Aorta (tissue), 5 donors: Measurements from ENCODE around the gene NEK6. TPM values are rescaled to one million over a fixed set of nuclear protein-coding genes. Genes with fewer than 3 reads are reported as not detected.
A peak's percentile ranks its signal among the peaks of the same experiment; 100 is the strongest.

Source experiments
- ATAC-seq: fragments of 200-7000 bp; cut with Tn5 transposase; one replicate; pipeline ENCODE4 v1.9.1; 2022; ENCODE audit warnings: moderate library complexity; ENCODE audit not compliant: low FRiP score
- DNase-seq, 2 donors: peaks; one replicate each; pipeline ENCODE4 v3.0.0-alpha.2; 2020
- H3K27ac ChIP-seq, 2 donors: one replicate each; pipeline ENCODE4 v1.5.1; 2013; ENCODE audit warnings: low read length in 2 of 2, mild to moderate bottlenecking in 2 of 2, moderate library complexity in 2 of 2, control low read depth in 1 of 2, inconsistent platforms in 1 of 2, low read depth in 1 of 2
- H3K27me3 ChIP-seq, 2 donors: one replicate each; pipeline ENCODE4 v1.6.1; 2013; ENCODE audit warnings: control low read depth in 1 of 2, low read length in 1 of 2, mild to moderate bottlenecking in 1 of 2, moderate library complexity in 1 of 2; ENCODE audit not compliant: insufficient read depth in 2 of 2, control insufficient read depth in 1 of 2
- H3K36me3 ChIP-seq, 2 donors: one replicate each; pipeline ENCODE4 v1.6.1; 2013; ENCODE audit warnings: control low read depth in 1 of 2, low read length in 1 of 2, mild to moderate bottlenecking in 1 of 2; ENCODE audit not compliant: insufficient read depth in 2 of 2, control insufficient read depth in 1 of 2
- H3K4me1 ChIP-seq, 2 donors: one replicate each; pipeline ENCODE4 v1.6.1; 2013; ENCODE audit warnings: low read length in 2 of 2, control low read depth in 1 of 2, mild to moderate bottlenecking in 1 of 2, moderate library complexity in 1 of 2; ENCODE audit not compliant: insufficient read depth in 2 of 2, control insufficient read depth in 1 of 2
- H3K4me3 ChIP-seq, 2 donors: one replicate each; pipeline ENCODE4 v1.5.1; 2013; ENCODE audit warnings: low read length in 2 of 2, control low read depth in 1 of 2, mild to moderate bottlenecking in 1 of 2
- H3K9me3 ChIP-seq: one replicate; pipeline ENCODE4 v1.6.1; 2013; ENCODE audit warnings: mild to moderate bottlenecking, low read length; ENCODE audit not compliant: control insufficient read depth
- WGBS, 2 donors: extraction: QIAGEN DNeasy Blood & Tissue Kit; methylation state at CpG; one replicate each; pipeline ENCODE4 v1.1.7; 2013; 5-methylcytosine and 5-hydroxymethylcytosine counted together
- intact Hi-C, 2 donors: fragments of 100-400 bp; cut with DNase I; formaldehyde crosslinking; loops; one replicate each; pipeline versions ENCODE4 v1.14.2 to v1.15.0; 2022
- polyA plus RNA-seq, 2 donors: library from polyadenylated mRNA; stranded (reverse); fragments of 200-250 nt; gene quantifications; one replicate each; pipeline ENCODE4 v1.2.3, GENCODE V29; 2013
- total RNA-seq, 2 donors: library from RNA; stranded (reverse); fragmentation: NEBNext Ultra II Directional; extraction: Animal tissue kit (Norgen Biotek cat#: 25700); gene quantifications; one replicate each; pipeline ENCODE4 v1.2.1, GENCODE V29; 2021
- donor health status: healthy with polysubstance abuse.
- donor health status: Bipolar disorder and iron deficiency.
- donor health status: DM: no; HTN: no; CAD: no.
- donor health status: DM: no; HTN: no; CAD: no.
- donor health status: DM: yes; HTN: yes; CAD: no.

The NEK6 gene
- total and polyA plus RNA-seq, 4 donors = 8.2 to 72.8 (median 37.0) TPM

- no peaks in the 10 kb centered on the region for H3K36me3 ChIP-seq
- H3K4me1 ChIP-seq = peaks cover 6 to 19% of the 10 kb centered on the region in 2 donors
- peak overlapping the region; percentile 40 to 70 for H3K27ac ChIP-seq
- intact Hi-C loops = no loop called here
- no peaks in the 10 kb centered on the region for H3K9me3 ChIP-seq
- WGBS, 2 donors = 48 to 53% methylated on average over 5 of the region's 5 CpGs
- ATAC-seq (no peak), DNase-seq (no peak)
- no peak overlapping the region for H3K4me3 ChIP-seq
- H3K27me3 ChIP-seq = no peaks in the 10 kb centered on the region
Observed at GRCh38 chr9:124262649-124262972, 4.9 kb downstream of the NEK6 start.

GRCh38 chr9:124263213-124263612 lies 5.5 kb downstream of the NEK6 start:
- H3K9me3 ChIP-seq = no peaks in the 10 kb centered on the region
- 70 to 75% methylated on average over 11 of the region's 11 CpGs for WGBS, 2 donors
- H3K4me1 ChIP-seq = peaks cover 6 to 19% of the 10 kb centered on the region in 2 donors
- no peak overlapping the region for H3K27ac ChIP-seq
- DNase-seq (no peak), ATAC-seq (no peak)
- no peak overlapping the region for H3K4me3 ChIP-seq
- intact Hi-C loops = no loop called here
- H3K27me3 ChIP-seq = no peaks in the 10 kb centered on the region
- H3K36me3 ChIP-seq = no peaks in the 10 kb centered on the region

DNA sequence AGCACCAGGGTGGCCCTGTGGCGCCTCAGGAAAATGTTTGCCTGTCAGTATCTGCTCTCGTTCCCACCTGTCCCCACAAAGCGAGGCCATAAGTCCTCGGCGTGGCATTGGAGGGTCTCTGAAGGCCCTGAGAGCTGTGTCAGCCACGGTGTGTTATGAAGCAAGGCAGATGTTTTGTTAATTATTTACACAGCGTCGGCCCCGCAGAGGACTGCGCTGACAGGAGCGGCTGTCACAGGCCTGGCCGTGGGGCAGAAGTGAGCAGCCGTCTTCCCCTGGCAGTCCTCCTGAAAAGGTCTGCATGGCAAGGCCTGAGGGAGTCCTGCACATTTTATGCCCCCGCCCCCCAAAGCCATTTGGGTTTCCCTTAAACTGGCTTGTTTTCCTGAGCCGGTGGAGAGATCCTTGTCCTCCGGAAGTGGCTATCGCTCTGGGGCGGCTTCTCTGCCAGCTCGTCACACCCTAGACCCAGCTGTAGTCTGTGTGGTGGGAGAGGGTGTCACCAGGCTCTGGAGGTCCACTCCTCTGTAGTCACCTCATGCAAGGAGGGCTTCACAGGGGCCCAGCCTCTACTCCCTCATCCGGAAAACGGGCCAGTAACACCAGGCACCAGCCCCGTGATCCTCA lies 6.2 kb downstream of the NEK6 start:
- Histone ChIP-seq H3K9me3 (no peaks in the 10 kb centered on the region), H3K4me3 (no peak overlapping the region), H3K36me3 (no peaks in the 10 kb centered on the region), H3K4me1 (peaks cover 6 to 19% of the 10 kb centered on the region in 2 donors), H3K27me3 (no peaks in the 10 kb centered on the region), H3K27ac (no peak overlapping the region)
- ATAC-seq (no peak), DNase-seq (no peak)
- 43 to 49% methylated on average over 22 of the region's 22 CpGs for WGBS, 2 donors
- intact Hi-C loops = no loop called here

GRCh38 chr9:124264823-124265233 lies 7.1 kb downstream of the NEK6 start:
- Histone ChIP-seq H3K4me3 (no peak overlapping the region), H3K27me3 (no peaks in the 10 kb centered on the region), H3K4me1 (peaks cover 6 to 19% of the 10 kb centered on the region in 2 donors), H3K36me3 (no peaks in the 10 kb centered on the region), H3K27ac (no peak overlapping the region), H3K9me3 (no peaks in the 10 kb centered on the region)
- no peak for ATAC-seq
- DNase-seq = no peak
- 80 to 89% methylated on average over 8 of the region's 8 CpGs for WGBS, 2 donors
- intact Hi-C loops = no loop called here

DNA sequence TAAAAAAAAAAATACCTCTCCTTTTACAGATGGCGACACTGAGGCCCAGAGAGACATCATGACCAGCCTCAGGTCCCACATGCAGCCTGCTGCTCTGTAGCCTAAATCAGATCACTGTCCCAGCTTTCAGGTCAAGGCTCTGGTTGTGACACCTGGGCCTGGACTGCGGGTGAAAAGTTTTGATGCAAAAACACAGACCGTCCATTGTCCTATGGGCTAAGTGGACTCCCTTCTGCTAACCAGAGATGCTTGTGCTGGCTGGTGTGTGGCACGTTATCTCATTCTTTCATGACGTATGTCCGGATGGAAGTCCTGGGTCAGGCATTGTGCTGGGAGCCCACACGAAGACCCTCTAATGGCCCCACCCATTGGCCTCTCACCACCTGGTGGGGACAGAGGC lies 7.8 kb downstream of the NEK6 start:
- H3K4me3 ChIP-seq = no peak overlapping the region
- intact Hi-C loops = no loop called here
- no peaks in the 10 kb centered on the region for H3K36me3 ChIP-seq
- DNase-seq (no peak), ATAC-seq (no peak)
- H3K4me1 ChIP-seq = peaks cover 6 to 19% of the 10 kb centered on the region in 2 donors
- H3K27ac ChIP-seq = no peak overlapping the region
- H3K9me3 ChIP-seq = no peaks in the 10 kb centered on the region
- WGBS, 2 donors = 89 to 91% methylated on average over 7 of the region's 7 CpGs
- no peaks in the 10 kb centered on the region for H3K27me3 ChIP-seq

DNA sequence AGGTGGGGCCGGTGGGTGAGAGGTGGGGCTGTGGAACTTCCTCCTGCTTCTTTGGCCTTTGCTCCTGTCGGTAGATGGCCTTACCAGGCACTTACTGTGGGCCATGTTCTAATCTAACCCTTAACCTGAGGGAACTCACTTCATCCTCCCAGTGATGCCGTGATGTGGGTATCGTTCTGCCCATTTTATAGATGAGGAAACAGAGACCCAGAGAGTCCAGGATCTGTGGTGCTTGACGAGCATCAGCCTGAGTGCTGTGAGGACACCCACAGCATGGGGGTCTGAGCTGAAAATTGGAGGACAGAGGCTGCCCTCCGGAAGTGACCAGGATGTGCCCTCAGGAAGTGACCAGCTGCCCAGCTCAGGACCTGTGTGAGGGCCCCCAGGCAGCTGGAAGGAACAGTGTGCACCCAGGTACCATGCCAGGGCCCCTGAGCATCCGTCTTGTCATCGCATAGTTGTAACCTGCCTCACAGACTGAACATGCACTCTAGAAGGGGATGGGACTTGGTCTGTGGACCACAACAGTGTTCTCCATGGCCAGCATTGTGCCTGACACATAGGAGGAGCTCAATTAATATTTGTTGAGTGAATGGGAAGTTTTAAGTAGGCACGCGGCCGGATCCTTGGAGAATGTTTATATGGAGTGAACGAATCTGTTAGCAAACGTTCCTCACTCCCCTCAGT lies 8.5 kb downstream of the NEK6 start:
- no peaks in the 10 kb centered on the region for H3K36me3 ChIP-seq
- H3K9me3 ChIP-seq = no peaks in the 10 kb centered on the region
- H3K4me1 ChIP-seq = peaks cover 9 to 19% of the 10 kb centered on the region in 2 donors
- WGBS, 2 donors = 68 to 72% methylated on average over 12 to 13 of the region's 13 CpGs
- intact Hi-C loops = no loop called here
- DNase-seq (peak in 1 of 2 donors; percentile 38), ATAC-seq (no peak)
- H3K4me3 ChIP-seq = no peak overlapping the region
- no peaks in the 10 kb centered on the region for H3K27me3 ChIP-seq
- peak overlapping the region in 1 of 2 donors; percentile 23 for H3K27ac ChIP-seq

DNA sequence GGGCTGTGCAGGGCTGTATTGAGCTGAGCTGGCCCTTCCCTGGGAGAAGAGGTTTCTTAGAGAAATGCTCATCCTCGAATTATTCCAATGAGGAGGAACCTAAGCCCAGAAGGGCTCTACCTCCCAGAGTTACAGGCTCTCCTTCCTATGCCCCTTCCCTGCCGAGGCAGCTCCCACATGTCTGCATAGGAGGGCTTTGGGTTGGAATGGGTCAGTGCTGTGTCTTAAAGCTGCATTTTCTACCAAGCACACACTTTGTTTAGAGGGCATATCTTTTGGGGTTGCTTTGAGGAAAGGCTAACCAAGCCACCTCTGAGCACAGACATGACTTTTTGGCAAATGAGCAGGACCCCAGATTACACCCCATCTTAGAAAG lies 9.1 kb downstream of the NEK6 start:
- intact Hi-C loops = no loop called here
- DNase-seq (no peak), ATAC-seq (no peak)
- Histone ChIP-seq H3K27me3 (no peaks in the 10 kb centered on the region), H3K27ac (peak overlapping the region in 1 of 2 donors; percentile 23), H3K36me3 (no peaks in the 10 kb centered on the region), H3K9me3 (no peaks in the 10 kb centered on the region), H3K4me1 (peaks cover 7 to 19% of the 10 kb centered on the region in 2 donors), H3K4me3 (no peak overlapping the region)
- 32 to 37% methylated on average over 2 of the region's 2 CpGs for WGBS, 2 donors

DNA sequence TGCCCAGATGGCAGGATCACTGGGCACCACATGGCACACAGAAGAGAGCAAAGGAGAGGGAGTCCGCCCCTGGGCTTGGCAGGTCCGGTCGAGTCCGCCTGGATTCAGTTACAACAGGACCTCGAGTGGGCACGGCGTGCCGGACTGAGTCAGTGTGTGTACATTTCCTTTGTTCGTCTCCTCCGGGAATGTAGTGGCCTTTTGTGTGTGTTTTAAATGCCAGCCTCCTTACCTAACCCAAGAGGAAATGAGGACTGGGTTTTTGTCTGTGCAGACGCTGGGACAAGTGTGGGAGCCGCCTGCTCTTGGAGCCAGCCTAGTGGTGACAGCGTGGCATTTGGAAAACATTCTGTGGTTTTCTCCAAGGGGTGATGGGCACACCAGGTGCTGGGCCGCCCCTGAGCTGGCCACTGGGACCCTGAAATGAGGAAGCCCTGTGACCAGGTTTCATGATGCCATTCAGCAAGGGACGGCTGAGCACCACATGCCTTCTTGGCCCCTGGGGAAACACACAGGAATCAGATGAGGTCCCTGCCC lies 9.6 kb downstream of the NEK6 start:
- intact Hi-C loops = no loop called here

GRCh38 chr9:124268248-124268647 lies 10.5 kb downstream of the NEK6 start:
- 87% methylated on average over 3 of the region's 3 CpGs for WGBS, 2 donors
- Histone ChIP-seq H3K4me3 (no peak overlapping the region), H3K36me3 (no peaks in the 10 kb centered on the region), H3K27me3 (no peaks in the 10 kb centered on the region), H3K9me3 (no peaks in the 10 kb centered on the region), H3K27ac (no peak overlapping the region), H3K4me1 (peaks cover 7 to 8% of the 10 kb centered on the region in 2 donors)
- intact Hi-C loops = no loop called here
- no peak for ATAC-seq
- DNase-seq = no peak

More for the DNA sequence above, 9.6 kb downstream of the NEK6 start:
- 3 to 5% methylated on average over 15 of the region's 15 CpGs for WGBS, 2 donors
- no peaks in the 10 kb centered on the region for H3K9me3 ChIP-seq
- H3K27me3 ChIP-seq = no peaks in the 10 kb centered on the region
- DNase-seq = peak; percentile 86 to 88
- H3K4me1 ChIP-seq = peaks cover 7 to 17% of the 10 kb centered on the region in 2 donors
- no peak overlapping the region for H3K4me3 ChIP-seq
- H3K36me3 ChIP-seq = no peaks in the 10 kb centered on the region
- peak overlapping the region in 1 of 2 donors; percentile 23 for H3K27ac ChIP-seq
- ATAC-seq = peak; percentile 68
